Measurements from ENCODE around the gene CPSF7.

Gene CPSF7

DNA sequence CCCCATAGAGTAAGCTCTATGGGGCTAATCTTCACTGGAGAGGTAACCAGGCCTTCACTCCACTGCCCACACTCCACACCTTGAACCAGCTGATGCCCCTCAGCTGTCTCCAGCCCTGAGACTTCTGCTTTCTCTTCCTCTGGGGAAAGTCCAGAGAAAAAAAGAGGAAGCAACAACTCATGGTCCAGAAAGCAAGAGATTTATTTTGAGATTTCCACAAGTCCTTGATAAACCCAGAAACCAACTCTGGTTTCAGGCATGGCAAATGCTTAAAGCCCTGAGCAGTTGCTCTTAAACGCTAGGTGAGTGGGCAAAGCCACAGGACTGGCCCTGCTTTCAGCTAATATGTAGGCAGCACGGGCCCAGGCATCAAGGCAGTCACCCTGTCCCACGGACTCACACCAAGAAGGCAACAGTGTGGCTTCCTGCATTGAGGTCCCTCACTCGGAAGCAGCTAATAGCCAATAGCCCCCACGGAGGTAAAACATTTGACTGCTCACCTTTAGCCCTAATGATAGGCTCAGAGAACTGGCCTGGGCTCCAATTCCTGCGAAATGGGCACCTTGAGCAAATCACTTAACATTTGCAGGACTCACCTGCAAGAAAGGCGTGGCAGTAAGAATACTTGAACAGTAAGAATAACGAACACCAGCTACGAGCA lies 72.4 kb downstream of the CPSF7 start:
- DNase-seq (ENCODE audit: low read depth) = no peak

GRCh38 chr11:61356706-61357105 lies 73.1 kb downstream of the CPSF7 start:
- no peak for DNase-seq (ENCODE audit: low read depth)

DNA sequence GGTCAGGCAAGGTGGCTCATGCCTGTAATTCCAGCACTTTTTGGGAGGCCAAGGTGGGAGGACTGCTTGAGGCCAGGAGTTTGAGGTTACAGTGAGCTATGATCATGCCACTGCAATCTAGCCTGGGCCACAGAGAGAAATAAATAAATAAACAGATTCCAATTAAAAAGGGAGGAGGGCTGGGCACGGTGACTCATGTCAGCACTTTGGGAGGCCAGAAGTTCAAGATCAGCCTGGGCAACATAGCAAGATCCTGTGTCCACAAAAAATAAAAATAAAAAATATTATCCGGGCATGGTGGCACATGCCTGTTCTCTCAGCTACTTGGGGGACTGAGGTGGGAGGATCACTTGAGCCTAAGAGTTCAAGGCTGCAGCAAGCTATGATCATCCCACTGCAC lies 75.6 kb downstream of the CPSF7 start:
- DNase-seq (ENCODE audit: low read depth) = no peak

GRCh38 chr11:61353131-61354067 lies 76.4 kb downstream of the CPSF7 start:
- no peak for DNase-seq (ENCODE audit: low read depth)

Measured in T follicular helper cell (primary cell).